Measurements from ENCODE around the gene IL11RA. TPM values are rescaled to one million over a fixed set of nuclear protein-coding genes. Genes with fewer than 3 reads are reported as not detected.

Gene IL11RA
- total RNA-seq, 2 experiments from 2014 or later: 117 TPM

- Histone ChIP-seq H3K4me1 (ENCODE audit: insufficient read depth, low read length) (peaks cover 59% of the 10 kb centered on the region), H3K36me3 (ENCODE audit: insufficient read depth, low read length) (peaks cover 41% of the 10 kb centered on the region), H3K4me3 (ENCODE audit: low read length) (no peak overlapping the region), H3K27me3 (ENCODE audit: control insufficient read depth in 1 of 2, insufficient read depth in 2 of 2, low read length in 2 of 2) (no peaks in the 10 kb centered on the region), H3K9me3 (ENCODE audit: control insufficient read depth in 1 of 2, insufficient read depth in 1 of 2, low read length in 2 of 2) (no peaks in the 10 kb centered on the region), H3K27ac (ENCODE audit: low read depth in 1 of 2, low read length in 2 of 2) (no peak overlapping the region)
- Mint-ChIP-seq H3K36me3 (ENCODE audit: low read depth) (peaks cover 54% of the 10 kb centered on the region), H3K27ac (peak overlapping the region; percentile 44), H3K27me3 (no peaks in the 10 kb centered on the region), H3K4me1 (ENCODE audit: low read depth) (peaks cover 57% of the 10 kb centered on the region), H3K4me3 (no peak overlapping the region), H3K9me3 (no peaks in the 10 kb centered on the region)
- no peak for DNase-seq
- no peak for ATAC-seq (ENCODE audit: poor library complexity)
- ChIA-PET CTCF (no interaction called here), POLR2A (interaction anchor here (0.6 kb wide), 1 partner anchor 12 kb away, joined by 3 read pairs; no protein-coding TSS in a partner anchor)
- TF ChIP-seq CTCF (IDR thresholded peaks at IDR 0.05): no peak
- intact Hi-C loops (cut with DNase I, micrococcal nuclease): no loop called here
Measured at GRCh38 chr9:34650816-34651215, 1.2 kb upstream of the IL11RA start.

- peaks cover 53% of the 10 kb centered on the region for H3K36me3 Mint-ChIP-seq (ENCODE audit: low read depth)
- H3K4me3 Mint-ChIP-seq: no peak overlapping the region
- H3K27ac ChIP-seq (ENCODE audit: low read depth in 1 of 2, low read length in 2 of 2): no peak overlapping the region
- intact Hi-C loops (cut with DNase I, micrococcal nuclease): no loop called here
- H3K27me3 ChIP-seq (ENCODE audit: control insufficient read depth in 1 of 2, insufficient read depth in 2 of 2, low read length in 2 of 2): no peaks in the 10 kb centered on the region
- H3K36me3 ChIP-seq (ENCODE audit: insufficient read depth, low read length): peaks cover 41% of the 10 kb centered on the region
- ATAC-seq (ENCODE audit: poor library complexity) (no peak), DNase-seq (no peak)
- no peak for TF ChIP-seq CTCF (IDR thresholded peaks at IDR 0.05)
- no peaks in the 10 kb centered on the region for H3K9me3 ChIP-seq (ENCODE audit: control insufficient read depth in 1 of 2, insufficient read depth in 1 of 2, low read length in 2 of 2)
- no peak overlapping the region for H3K4me3 ChIP-seq (ENCODE audit: low read length)
- H3K4me1 ChIP-seq (ENCODE audit: insufficient read depth, low read length): peaks cover 54% of the 10 kb centered on the region
- POLR2A ChIA-PET: no interaction called here
- H3K27me3 Mint-ChIP-seq: no peaks in the 10 kb centered on the region
- no peaks in the 10 kb centered on the region for H3K9me3 Mint-ChIP-seq
- peak overlapping the region; percentile 44 for H3K27ac Mint-ChIP-seq
- peaks cover 53% of the 10 kb centered on the region for H3K4me1 Mint-ChIP-seq (ENCODE audit: low read depth)
- CTCF ChIA-PET: no interaction called here
Measured at GRCh38 chr9:34651321-34651720, 664 bp upstream of the IL11RA start.

DNA sequence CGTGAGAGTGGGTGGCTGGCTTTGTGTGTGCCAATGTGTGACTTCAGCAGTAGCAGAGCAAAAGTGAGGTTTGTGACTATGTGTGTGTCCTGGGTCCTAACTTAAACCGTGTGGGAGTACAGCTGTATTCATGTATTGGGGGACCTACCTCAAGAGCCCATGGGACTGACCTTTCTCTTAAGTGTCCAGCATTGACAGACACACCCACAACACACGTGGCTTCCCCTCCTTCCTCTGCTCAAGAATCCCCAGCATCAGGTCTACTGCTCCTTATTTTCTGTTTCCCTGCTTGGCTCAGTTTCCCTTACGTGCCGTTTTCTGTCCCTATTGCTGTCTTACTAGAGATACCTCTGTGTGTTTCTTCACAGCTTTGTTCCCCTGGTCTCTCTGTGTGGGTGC is 616 bp downstream of the IL11RA start:
- no peak overlapping the region for H3K27ac ChIP-seq (ENCODE audit: low read depth in 1 of 2, low read length in 2 of 2)
- no peak for TF ChIP-seq CTCF (IDR thresholded peaks at IDR 0.05)
- H3K9me3 Mint-ChIP-seq: no peaks in the 10 kb centered on the region

More for the DNA sequence above, 616 bp downstream of the IL11RA start:
- Histone ChIP-seq H3K36me3 (ENCODE audit: insufficient read depth, low read length) (peaks cover 41% of the 10 kb centered on the region), H3K27me3 (ENCODE audit: control insufficient read depth in 1 of 2, insufficient read depth in 2 of 2, low read length in 2 of 2) (no peaks in the 10 kb centered on the region), H3K4me1 (ENCODE audit: insufficient read depth, low read length) (peaks cover 48% of the 10 kb centered on the region), H3K4me3 (ENCODE audit: low read length) (no peak overlapping the region), H3K9me3 (ENCODE audit: control insufficient read depth in 1 of 2, insufficient read depth in 1 of 2, low read length in 2 of 2) (no peaks in the 10 kb centered on the region)
- ATAC-seq (ENCODE audit: poor library complexity) (no peak), DNase-seq (no peak)
- Mint-ChIP-seq H3K27me3 (no peaks in the 10 kb centered on the region), H3K4me3 (peak overlapping the region; percentile 12), H3K4me1 (ENCODE audit: low read depth) (peaks cover 40% of the 10 kb centered on the region), H3K36me3 (ENCODE audit: low read depth) (peaks cover 40% of the 10 kb centered on the region), H3K27ac (peak overlapping the region; percentile 9)
- intact Hi-C loops (cut with DNase I, micrococcal nuclease): no loop called here
- CTCF ChIA-PET: interaction anchor here (1.0 kb wide), 1 partner anchor 19 kb away, joined by 3 read pairs; no protein-coding TSS in a partner anchor
- POLR2A ChIA-PET: no interaction called here

Data from CD4-positive, alpha-beta T cell (primary cell).